ENCODE results near the gene LCP1.
A peak's percentile ranks its signal among the peaks of the same experiment; 100 is the strongest.

Gene LCP1

GRCh38 chr13:46126056-46126455, 55.9 kb downstream of the LCP1 start:
- no peak for DNase-seq

- peak in 1 of 2 donors; percentile 91 for DNase-seq
These were observed 56.7 kb downstream of the LCP1 start for GRCh38 chr13:46124967-46125933.

- DNase-seq, result peak in 1 of 2 donors; percentile 18
These were observed 57.4 kb downstream of the LCP1 start for GRCh38 chr13:46124531-46124966.

GRCh38 chr13:46122304-46122703, 59.7 kb downstream of the LCP1 start:
- DNase-seq, result no peak

GRCh38 chr13:46121597-46122163, 60.3 kb downstream of the LCP1 start:
- DNase-seq, result no peak

GRCh38 chr13:46121033-46121432, 60.9 kb downstream of the LCP1 start:
- DNase-seq, result no peak

- no peak for DNase-seq
These were observed 61.9 kb downstream of the LCP1 start for GRCh38 chr13:46119883-46120614.

GRCh38 chr13:46116653-46117502, 65.1 kb downstream of the LCP1 start:
- no peak for DNase-seq

- DNase-seq, result no peak
These were observed 67.4 kb downstream of the LCP1 start for GRCh38 chr13:46114613-46115012.

GRCh38 chr13:46113596-46113995, 68.4 kb downstream of the LCP1 start:
- peak in 1 of 2 donors; percentile 93 for DNase-seq

- DNase-seq, result no peak
These were observed 70.8 kb downstream of the LCP1 start for GRCh38 chr13:46111151-46111550.

GRCh38 chr13:46109451-46109850, 72.5 kb downstream of the LCP1 start:
- DNase-seq, result no peak

- peak in 1 of 2 donors; percentile 5 for DNase-seq
These were observed 75.1 kb downstream of the LCP1 start for GRCh38 chr13:46106839-46107371.

GRCh38 chr13:46104868-46105267, 77.1 kb downstream of the LCP1 start, which contains the start of gene CPB2:
Gene CPB2 (minus strand): TSS chr13:46105033. CDS start chr13:46105009, 24 bp downstream.
- DNase-seq, result no peak

- DNase-seq, result no peak
These were observed 78.9 kb downstream of the LCP1 start for GRCh38 chr13:46103037-46103436.

GRCh38 chr13:46102255-46102605, 79.7 kb downstream of the LCP1 start:
- no peak for DNase-seq

GRCh38 chr13:46101484-46102254, 80.3 kb downstream of the LCP1 start:
- DNase-seq, result peak in 1 of 2 donors; percentile 60

GRCh38 chr13:46101002-46101401, 81.0 kb downstream of the LCP1 start:
- no peak for DNase-seq

- DNase-seq, result peak in 1 of 2 donors; percentile 73
These were observed 81.7 kb downstream of the LCP1 start for GRCh38 chr13:46100191-46100815.

- no peak for DNase-seq
These were observed 84.3 kb downstream of the LCP1 start for GRCh38 chr13:46097663-46098062.

- no peak for DNase-seq
These were observed 85.0 kb downstream of the LCP1 start for GRCh38 chr13:46097015-46097414.
